IMR-90 (cell line): ENCODE data around the gene BCAT1. TPM values are rescaled to one million over a fixed set of nuclear protein-coding genes. Genes with fewer than 3 reads are reported as not detected.
A peak's percentile ranks its signal among the peaks of the same experiment; 100 is the strongest.

Source experiments
- ATAC-seq: fragments of 200-7000 bp; cut with Tn5 transposase; 2 replicates; pipeline ENCODE4 v1.9.1; 2020; ENCODE audit warnings: low read depth, mild to moderate bottlenecking, moderate library complexity
- BruUV-seq: library from RNA; stranded (reverse); fragments of 400-500 nt; replicated peaks from 2 replicates; lab custom pipeline; 2021; lab: Mats Ljungman, UMichigan
- CTCF ChIA-PET: fragments of 300-600 bp; formaldehyde crosslinking; extraction: SDS; loops from one replicate; lab custom pipeline; 2021; ENCODE audit warnings: antibody characterized with exemption; lab: Yijun Ruan, JAX
- POLR2A ChIA-PET: fragments of 300-600 bp; sonication (Branson Sonifier 250); formaldehyde crosslinking; loops from one replicate; lab custom pipeline; 2022; ENCODE audit warnings: antibody characterized with exemption; ENCODE audit not compliant: unreplicated experiment; lab: Charles Lee
- DNase-seq: peaks from one replicate; pipeline ENCODE4 v3.0.0; 2013
- H2AFZ ChIP-seq: replicated peaks from 2 replicates; pipeline ENCODE3; 2013; ENCODE audit warnings: low read length, mild to moderate bottlenecking; ENCODE audit not compliant: poor library complexity
- H2AK5ac ChIP-seq: 2 replicates; pipeline ENCODE4 v1.6.1; 2013; ENCODE audit warnings: low read depth, low read length, inconsistent platforms
- H2AK9ac ChIP-seq: replicated peaks from 2 replicates; pipeline ENCODE3; 2013; ENCODE audit warnings: mild to moderate bottlenecking, low read depth, low read length, moderate library complexity; ENCODE audit not compliant: poor library complexity
- H2BK120ac ChIP-seq: 2 replicates; pipeline ENCODE4 v1.6.1; 2013; ENCODE audit warnings: low read depth, low read length, inconsistent platforms
- H2BK15ac ChIP-seq: 3 replicates; pipeline ENCODE4 v1.6.1; 2013; ENCODE audit warnings: low read depth, low read length, inconsistent platforms
- H2BK20ac ChIP-seq: 2 replicates; pipeline ENCODE4 v1.6.1; 2013; ENCODE audit warnings: low read depth, mild to moderate bottlenecking, inconsistent platforms, low read length, moderate library complexity
- H2BK5ac ChIP-seq: 2 replicates; pipeline ENCODE4 v1.6.1; 2013; ENCODE audit warnings: mild to moderate bottlenecking, low read depth, low read length, inconsistent platforms; ENCODE audit not compliant: poor library complexity, severe bottlenecking
- H3K14ac ChIP-seq: replicated peaks from 2 replicates; pipeline ENCODE4 v1.6.1; 2013; ENCODE audit warnings: low read depth, low read length, inconsistent platforms
- H3K18ac ChIP-seq: 2 replicates; pipeline ENCODE4 v1.6.1; 2013; ENCODE audit warnings: low read depth, low read length, control low read depth
- H3K23ac ChIP-seq: 2 replicates; pipeline ENCODE4 v1.6.1; 2013; ENCODE audit warnings: low read depth, low read length, inconsistent platforms
- H3K27ac ChIP-seq: 2 replicates; pipeline ENCODE4 v1.5.1; 2013; ENCODE audit warnings: mild to moderate bottlenecking, control low read depth, low read length; ENCODE audit not compliant: insufficient read depth
- H3K27me3 ChIP-seq: 2 replicates; pipeline ENCODE4 v1.6.1; 2013; ENCODE audit warnings: low read length; ENCODE audit not compliant: control insufficient read depth, insufficient read depth
- H3K36me3 ChIP-seq: 2 replicates; pipeline ENCODE4 v1.6.1; 2013; ENCODE audit warnings: low read length, mixed read lengths; ENCODE audit not compliant: control insufficient read depth, insufficient read depth
- H3K4ac ChIP-seq: 2 replicates; pipeline ENCODE4 v1.6.1; 2013; ENCODE audit warnings: low read depth, low read length, inconsistent platforms
- H3K4me1 ChIP-seq: 2 replicates; pipeline ENCODE4 v1.6.1; 2013; ENCODE audit warnings: low read length, mixed read lengths; ENCODE audit not compliant: control insufficient read depth, insufficient read depth
- H3K4me2 ChIP-seq: 2 replicates; pipeline ENCODE4 v1.6.1; 2013; ENCODE audit warnings: low read depth, mild to moderate bottlenecking, control low read depth, low read length, moderate library complexity
- H3K4me3 ChIP-seq: 2 replicates; pipeline ENCODE4 v1.5.1; 2013; ENCODE audit warnings: low read depth, mild to moderate bottlenecking, control low read depth, low read length, moderate library complexity; ENCODE audit not compliant: insufficient read depth
- H3K56ac ChIP-seq: 2 replicates; pipeline ENCODE4 v1.6.1; 2013; ENCODE audit warnings: low read length, inconsistent platforms; ENCODE audit not compliant: insufficient read depth; ENCODE audit errors: extremely low read depth
- H3K79me1 ChIP-seq, 2 experiments: 2 replicates each; pipeline ENCODE4 v1.6.1; 2013; ENCODE audit warnings: low read length in 2 of 2, inconsistent platforms in 1 of 2, low read depth in 1 of 2
- H3K9ac ChIP-seq: 2 replicates; pipeline ENCODE4 v1.6.1; 2013; ENCODE audit warnings: low read depth, low read length, control low read depth
- H3K9me1 ChIP-seq: 2 replicates; pipeline ENCODE4 v1.6.1; 2013; ENCODE audit warnings: low read length, inconsistent platforms; ENCODE audit not compliant: insufficient read depth
- H3K9me3 ChIP-seq: 2 replicates; pipeline ENCODE4 v1.6.1; 2013; ENCODE audit warnings: low read length; ENCODE audit not compliant: control insufficient read depth, insufficient read depth
- H4K20me1 ChIP-seq: 2 replicates; pipeline ENCODE4 v1.6.1; 2013; ENCODE audit warnings: low read length, inconsistent platforms; ENCODE audit not compliant: insufficient read depth
- H4K5ac ChIP-seq: 2 replicates; pipeline ENCODE4 v1.6.1; 2013; ENCODE audit warnings: mild to moderate bottlenecking, low read depth, low read length, control low read depth
- H4K8ac ChIP-seq, 2 experiments: 2 replicates each; pipeline ENCODE4 v1.6.1; 2013; ENCODE audit warnings: low read depth in 2 of 2, low read length in 2 of 2, control low read depth in 1 of 2, inconsistent platforms in 1 of 2
- H4K91ac ChIP-seq: 2 replicates; pipeline ENCODE4 v1.6.1; 2013; ENCODE audit warnings: low read depth, low read length, inconsistent platforms; ENCODE audit not compliant: insufficient read depth
- BHLHE40 ChIP-seq: fragments of 150-350 bp; IDR thresholded peaks from 2 replicates; pipeline ENCODE4 v1.6.1; 2016; ENCODE audit warnings: mild to moderate bottlenecking, low read depth, low read length
- CEBPB ChIP-seq: IDR thresholded peaks from 2 replicates; pipeline ENCODE4 v1.6.1; 2012; ENCODE audit warnings: low read depth, low read length, improper control_type of control experiment
- CHD1 ChIP-seq: IDR thresholded peaks from 2 replicates; pipeline ENCODE4 v1.6.1; 2012; ENCODE audit warnings: low read depth, low read length, improper control_type of control experiment
- CTCF ChIP-seq: conservative IDR thresholded peaks from 2 replicates; pipeline ENCODE4 v1.5.1; 2012; ENCODE audit warnings: mild to moderate bottlenecking, low read depth, low read length, improper control_type of control experiment
- ELK1 ChIP-seq: fragments of 150-350 bp; IDR thresholded peaks from 2 replicates; pipeline ENCODE4 v1.6.1; 2016; ENCODE audit warnings: low read depth, mild to moderate bottlenecking, low read length, moderate library complexity, borderline replicate concordance
- MAFK ChIP-seq: IDR thresholded peaks from 2 replicates; pipeline ENCODE4 v1.6.1; 2012; ENCODE audit warnings: low read depth, low read length, improper control_type of control experiment
- MAZ ChIP-seq: IDR thresholded peaks from 2 replicates; pipeline ENCODE4 v1.6.1; 2012; ENCODE audit warnings: low read depth, mild to moderate bottlenecking, low read length, improper control_type of control experiment, moderate library complexity, borderline replicate concordance
- NFE2L2 ChIP-seq: fragments of 150-350 bp; IDR thresholded peaks from 2 replicates; pipeline ENCODE4 v1.6.1; 2016; ENCODE audit warnings: low read depth, mild to moderate bottlenecking, low read length
- RAD21 ChIP-seq: IDR thresholded peaks from 2 replicates; pipeline ENCODE4 v1.6.1; 2012; ENCODE audit warnings: low read length, improper control_type of control experiment
- RCOR1 ChIP-seq: IDR thresholded peaks from 2 replicates; pipeline ENCODE4 v1.6.1; 2012; ENCODE audit warnings: mild to moderate bottlenecking, low read length, improper control_type of control experiment; ENCODE audit not compliant: insufficient replicate concordance
- RFX5 ChIP-seq: IDR thresholded peaks from 2 replicates; pipeline ENCODE4 v1.8.0; 2012; ENCODE audit warnings: low read depth, mild to moderate bottlenecking, low read length, moderate library complexity
- SMC3 ChIP-seq: fragments of 150-350 bp; IDR thresholded peaks from 2 replicates; pipeline ENCODE4 v1.6.1; 2016; ENCODE audit warnings: low read depth, mild to moderate bottlenecking, antibody characterized with exemption, low read length, moderate library complexity
- USF2 ChIP-seq: fragments of 150-350 bp; IDR thresholded peaks from 2 replicates; pipeline ENCODE4 v1.6.1; 2017; ENCODE audit warnings: mild to moderate bottlenecking, antibody characterized with exemption, low read length, low read depth
- WGBS, 2 experiments: methylation state at CpG; one replicate each; pipeline versions ENCODE4 v1.1.5 to v1.1.7; 2013; ENCODE audit warnings: missing lambda C conversion rate in 2 of 2; ENCODE audit not compliant: insufficient read length in 1 of 2; ENCODE audit errors: extremely low coverage in 2 of 2; 5-methylcytosine and 5-hydroxymethylcytosine counted together
- dilution Hi-C: fragments of 300-500 bp; cut with HindIII; formaldehyde crosslinking; loops from one replicate; pipeline ENCODE4 v1.14.3; 2018; ENCODE audit warnings: low sequenced_read_pairs; ENCODE audit not compliant: unreplicated experiment
- in situ Hi-C: fragments of 300-500 bp; cut with MboI; formaldehyde crosslinking; loops from 3 replicates; pipeline ENCODE4 v1.14.3; 2019; ENCODE audit warnings: low sequenced_read_pairs, inconsistent platforms, mixed read lengths
- intact Hi-C: fragments of 100-400 bp; cut with micrococcal nuclease; formaldehyde crosslinking; loops from 2 replicates; pipeline ENCODE4 v1.10.0; 2022
- polyA plus RNA-seq, 3 experiments: library from polyadenylated mRNA; depleted of rRNA; stranded (reverse); fragments of >200 nt; gene quantifications; 2 replicates each; pipeline ENCODE4 v1.2.3, GENCODE V29; 2012; ENCODE audit warnings: low replicate concordance in 1 of 3
- total RNA-seq: library from RNA; depleted of rRNA; stranded (reverse); fragments of >200 nt; gene quantifications from 2 replicates; pipeline ENCODE4 v1.2.3, GENCODE V29; 2012

The BCAT1 gene
- total and polyA plus RNA-seq, 2 of the 4 experiments (the other 2 are of a cell fraction): 30.4 to 683 TPM

GRCh38 chr12:24937553-24938244 is 11.2 kb downstream of the BCAT1 start:
- dilution Hi-C loops: no loop called here
- Histone ChIP-seq H3K9ac (no peak overlapping the region), H2AK5ac (no peak overlapping the region), H3K4me3 (no peak overlapping the region), H2AK9ac (no peak overlapping the region), H2BK120ac (no peak overlapping the region), H3K4ac (no peak overlapping the region), H4K20me1 (peaks cover 82% of the 10 kb centered on the region), H3K79me1 (peaks cover 44 to 70% of the 10 kb centered on the region in 2 experiments), H3K4me1 (peaks cover 5% of the 10 kb centered on the region; the same call in 1 of the 2 replicates), H3K36me3 (peaks cover 6% of the 10 kb centered on the region; the same call in 1 of the 2 replicates), H2BK15ac (no peak overlapping the region), H2BK5ac (no peak overlapping the region), H4K8ac (no peak overlapping the region), H4K5ac (no peak overlapping the region), H3K27me3 (no peaks in the 10 kb centered on the region), H4K91ac (no peak overlapping the region), H3K14ac (peak overlapping the region; percentile 30; the same call in 1 of the 2 replicates), H2BK20ac (no peak overlapping the region), H3K9me3 (no peaks in the 10 kb centered on the region), H3K9me1 (peaks cover 24% of the 10 kb centered on the region), H3K18ac (no peak overlapping the region), H3K4me2 (no peak overlapping the region), H3K27ac (no peak overlapping the region), H2AFZ (no peak overlapping the region), H3K56ac (no peak overlapping the region), H3K23ac (no peak overlapping the region)
- BruUV-seq: no TSS peak
- ATAC-seq (peak; percentile 56), DNase-seq (peak; percentile 51)
- ChIA-PET POLR2A (no interaction called here), CTCF (no interaction called here)
- intact Hi-C loops: no loop called here
- in situ Hi-C loops: no loop called here
- TF ChIP-seq CTCF: no peak
- no peak for TF ChIP-seq SMC3
- no peak for TF ChIP-seq CEBPB
- no peak for TF ChIP-seq USF2
- TF ChIP-seq NFE2L2: no peak
- no peak for TF ChIP-seq CHD1
- TF ChIP-seq RFX5: no peak
- no peak for TF ChIP-seq MAZ
- TF ChIP-seq RCOR1: no peak
- TF ChIP-seq RAD21: no peak
- TF ChIP-seq ELK1: no peak
- TF ChIP-seq BHLHE40: no peak
- no peak for TF ChIP-seq MAFK
- no CpG with 5 or more reads among the region's 2 CpGs for WGBS, 2 experiments
